Renal cortex interstitium (tissue), 15 donors: ENCODE data around the gene CDK18. TPM values are rescaled to one million over a fixed set of nuclear protein-coding genes. Genes with fewer than 3 reads are reported as not detected.
A peak's percentile ranks its signal among the peaks of the same experiment; 100 is the strongest.

Experiments
- DNase-seq, 11 donors: peaks; one replicate each; pipeline ENCODE4 v3.0.0-alpha.2; 2013; ENCODE audit warnings: low read depth in 9 of 11, low spot score in 4 of 11; ENCODE audit errors: extremely low read depth in 1 of 11
- long read RNA-seq, 16 experiments: transcript quantifications; one replicate each; lab custom pipeline, GENCODE V29; 2026
- polyA plus RNA-seq, 3 donors: library from polyadenylated mRNA; unstranded; fragments of 120-200 nt; gene quantifications; one replicate each; pipeline ENCODE4 v1.2.1, GENCODE V29; 2013; ENCODE audit not compliant: insufficient read length in 3 of 3

Gene CDK18
- polyA plus RNA-seq: 10 to 100 TPM; 20.4 to 53.2 (median 25.1) TPM
- long read RNA-seq, donor 1, partial matches to known transcripts: 0 of 3 reads
- long read RNA-seq, donor 1, other reads (novel, unspliced or antisense): 0 of 3 reads
- long read RNA-seq, donor 2: 0 reads
- long read RNA-seq, donor 3, partial matches to known transcripts: 0 of 3 reads
- long read RNA-seq, donor 3, other reads (novel, unspliced or antisense): 0 of 3 reads
- long read RNA-seq, donor 4, partial matches to known transcripts: 0 of 4 reads
- long read RNA-seq, donor 4, other reads (novel, unspliced or antisense): 0 of 4 reads
- long read RNA-seq, donor 5: 0 reads
- long read RNA-seq, donor 6, partial matches to known transcripts: 0 of 4 reads
- long read RNA-seq, donor 6, other reads (novel, unspliced or antisense): 0 of 4 reads
- long read RNA-seq, donor 7, partial matches to known transcripts: 0 of 4 reads
- long read RNA-seq, donor 7, other reads (novel, unspliced or antisense): 0 of 4 reads
- long read RNA-seq, donor 8, partial matches to known transcripts: 23 of 30 reads
- long read RNA-seq, donor 8, other reads (novel, unspliced or antisense): 0 of 30 reads
- long read RNA-seq, donor 9, partial matches to known transcripts: 0 of 5 reads
- long read RNA-seq, donor 9, other reads (novel, unspliced or antisense): 0 of 5 reads
- long read RNA-seq, donor 10, partial matches to known transcripts: 0 of 1 reads
- long read RNA-seq, donor 10, other reads (novel, unspliced or antisense): 0 of 1 reads
- long read RNA-seq, donor 11, partial matches to known transcripts: 0 of 2 reads
- long read RNA-seq, donor 11, other reads (novel, unspliced or antisense): 0 of 2 reads
- long read RNA-seq, donor 12, partial matches to known transcripts: 9 of 10 reads
- long read RNA-seq, donor 12, other reads (novel, unspliced or antisense): 0 of 10 reads
- long read RNA-seq, donor 13, partial matches to known transcripts: 0 of 3 reads
- long read RNA-seq, donor 13, other reads (novel, unspliced or antisense): 0 of 3 reads
- long read RNA-seq, donor 14, partial matches to known transcripts: 5 of 6 reads
- long read RNA-seq, donor 14, other reads (novel, unspliced or antisense): 0 of 6 reads
- long read RNA-seq, donor 15: 0 reads
- long read RNA-seq, donor 16, transcript CDK18-210 (5 exons, 1,040 nt): major isoform, 5 of 18 reads
- long read RNA-seq, donor 16, partial matches to known transcripts: 0 of 18 reads
- long read RNA-seq, donor 16, other reads (novel, unspliced or antisense): 0 of 18 reads

GRCh38 chr1:205504311-205505075, at the start of gene CDK18:
Gene CDK18 (plus strand): TSS chr1:205504669. CDS start chr1:205523168, 18,499 bp downstream.
- peak in 10 of 11 donors; percentile 61 to 84 (median 74) for DNase-seq

GRCh38 chr1:205454903-205455335, 49.5 kb upstream of the CDK18 start:
- no peak for DNase-seq

GRCh38 chr1:205455581-205456382, 48.7 kb upstream of the CDK18 start, which contains the start of gene BLACAT1:
Gene BLACAT1 (minus strand): TSS chr1:205456045.
- no peak for DNase-seq

- no peak for DNase-seq
Observed at GRCh38 chr1:205456383-205456867, 48.0 kb upstream of the CDK18 start.

GRCh38 chr1:205456868-205457745, 47.4 kb upstream of the CDK18 start:
- DNase-seq: no peak

GRCh38 chr1:205458777-205459566, 45.5 kb upstream of the CDK18 start:
- peak in 2 of 11 donors; percentile 72 to 83 for DNase-seq

- no peak for DNase-seq
Observed at GRCh38 chr1:205465392-205465791, 39.1 kb upstream of the CDK18 start.

- DNase-seq: no peak
Observed at GRCh38 chr1:205466595-205467220, 37.8 kb upstream of the CDK18 start.

GRCh38 chr1:205470131-205470530, 34.3 kb upstream of the CDK18 start:
- DNase-seq: no peak

- no peak for DNase-seq
Observed at GRCh38 chr1:205472737-205473441, 31.6 kb upstream of the CDK18 start.

GRCh38 chr1:205473475-205473874, 31.0 kb upstream of the CDK18 start:
- DNase-seq: no peak

- DNase-seq: no peak
Observed at GRCh38 chr1:205473966-205474365, 30.5 kb upstream of the CDK18 start.

GRCh38 chr1:205474571-205474970, 29.9 kb upstream of the CDK18 start:
- no peak for DNase-seq

GRCh38 chr1:205475855-205476254, 28.6 kb upstream of the CDK18 start:
- no peak for DNase-seq

GRCh38 chr1:205476648-205477047, 27.8 kb upstream of the CDK18 start:
- no peak for DNase-seq
